Subcutaneous adipose tissue (tissue), 4 donors: ENCODE data around the gene GNPDA2. TPM values are rescaled to one million over a fixed set of nuclear protein-coding genes. Genes with fewer than 3 reads are reported as not detected.

Experiments
- total RNA-seq, 4 donors: library from RNA; depleted of rRNA; stranded (reverse); fragments of >200 nt; gene quantifications; one replicate each; pipeline ENCODE4 v1.1.0, GENCODE V29; 2016
- TF ChIP-seq, protein P1 (sequence below): fragments of 450-650 bp; IDR thresholded peaks from one replicate; pipeline ENCODE4 v1.5.1; 2016; ENCODE audit warnings: low read depth, mild to moderate bottlenecking, control low read depth, antibody characterized with exemption, moderate library complexity

GNPDA2 gene
- total RNA-seq = 10 to 100 TPM in 3 of 4 donors, 1 to 10 TPM in 1; 9.6 to 14.6 (median 12.8) TPM

DNA sequence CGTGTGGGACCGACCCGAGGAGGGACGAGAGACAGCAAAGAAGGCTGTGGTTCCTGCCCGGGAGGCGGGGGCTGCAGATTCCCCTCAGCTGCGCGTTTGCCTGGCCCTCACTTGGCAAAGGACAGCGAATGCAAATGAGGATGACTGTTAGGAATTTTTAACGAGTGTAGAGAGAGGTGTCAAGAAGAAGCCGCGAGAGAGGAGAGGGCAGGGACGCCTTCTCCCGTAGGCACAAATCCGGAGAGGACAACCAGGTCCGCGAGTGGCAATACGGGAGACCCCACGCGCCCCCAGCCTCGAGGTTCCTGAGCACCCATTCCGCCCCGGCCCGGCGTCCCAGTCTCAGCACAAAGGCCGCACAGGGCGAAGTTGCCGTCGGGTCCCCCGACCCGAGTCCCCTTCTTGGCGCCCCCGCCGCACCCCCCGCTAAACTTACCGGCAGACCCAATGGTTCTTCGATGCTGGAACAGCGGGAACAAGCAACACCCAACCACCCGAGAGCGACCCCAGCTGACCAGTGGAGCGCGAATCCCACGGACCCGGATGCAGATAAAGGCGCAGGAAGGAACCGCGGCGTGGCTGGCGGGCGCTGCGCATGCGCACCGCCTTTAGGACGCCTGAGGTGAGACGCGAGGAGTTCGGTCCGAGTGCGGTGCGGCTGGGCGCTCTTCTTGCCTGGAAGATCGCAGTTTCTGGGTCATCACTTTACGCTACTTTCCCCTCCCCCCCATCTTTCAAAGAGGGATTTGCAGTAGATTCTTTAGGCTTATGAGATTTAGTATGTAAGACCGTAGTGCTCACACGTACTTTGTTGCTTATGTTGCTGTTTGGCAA, at the start of gene GNPDA2:
Gene GNPDA2, minus strand, starts transcription at position 519 of the 834 bp plus-strand sequence. CDS start 4,349 bp downstream, outside the sequence.
- TF ChIP-seq, protein P1, sequence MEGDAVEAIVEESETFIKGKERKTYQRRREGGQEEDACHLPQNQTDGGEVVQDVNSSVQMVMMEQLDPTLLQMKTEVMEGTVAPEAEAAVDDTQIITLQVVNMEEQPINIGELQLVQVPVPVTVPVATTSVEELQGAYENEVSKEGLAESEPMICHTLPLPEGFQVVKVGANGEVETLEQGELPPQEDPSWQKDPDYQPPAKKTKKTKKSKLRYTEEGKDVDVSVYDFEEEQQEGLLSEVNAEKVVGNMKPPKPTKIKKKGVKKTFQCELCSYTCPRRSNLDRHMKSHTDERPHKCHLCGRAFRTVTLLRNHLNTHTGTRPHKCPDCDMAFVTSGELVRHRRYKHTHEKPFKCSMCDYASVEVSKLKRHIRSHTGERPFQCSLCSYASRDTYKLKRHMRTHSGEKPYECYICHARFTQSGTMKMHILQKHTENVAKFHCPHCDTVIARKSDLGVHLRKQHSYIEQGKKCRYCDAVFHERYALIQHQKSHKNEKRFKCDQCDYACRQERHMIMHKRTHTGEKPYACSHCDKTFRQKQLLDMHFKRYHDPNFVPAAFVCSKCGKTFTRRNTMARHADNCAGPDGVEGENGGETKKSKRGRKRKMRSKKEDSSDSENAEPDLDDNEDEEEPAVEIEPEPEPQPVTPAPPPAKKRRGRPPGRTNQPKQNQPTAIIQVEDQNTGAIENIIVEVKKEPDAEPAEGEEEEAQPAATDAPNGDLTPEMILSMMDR = no peak

DNA sequence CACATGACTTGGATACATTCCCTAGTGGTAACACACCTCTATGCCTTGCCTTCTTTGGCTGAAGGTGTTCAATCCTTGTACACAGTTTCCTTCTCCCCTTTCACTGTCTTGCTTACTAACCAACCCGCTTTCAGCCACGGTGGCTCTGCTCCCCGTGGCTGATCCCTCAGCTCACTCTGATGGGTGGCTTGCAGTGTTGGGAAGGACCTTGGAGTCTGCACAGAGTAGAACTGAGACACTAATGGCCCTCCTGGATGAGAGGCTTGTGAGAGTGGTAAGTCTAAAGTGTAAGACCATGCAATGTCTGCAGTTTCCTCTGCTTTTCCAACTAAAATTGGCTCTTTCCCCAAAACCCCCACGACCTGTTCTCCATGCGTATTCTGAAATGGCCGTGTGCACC, 46.0 kb upstream of the GNPDA2 start:
- TF ChIP-seq, protein P1 = no peak

DNA sequence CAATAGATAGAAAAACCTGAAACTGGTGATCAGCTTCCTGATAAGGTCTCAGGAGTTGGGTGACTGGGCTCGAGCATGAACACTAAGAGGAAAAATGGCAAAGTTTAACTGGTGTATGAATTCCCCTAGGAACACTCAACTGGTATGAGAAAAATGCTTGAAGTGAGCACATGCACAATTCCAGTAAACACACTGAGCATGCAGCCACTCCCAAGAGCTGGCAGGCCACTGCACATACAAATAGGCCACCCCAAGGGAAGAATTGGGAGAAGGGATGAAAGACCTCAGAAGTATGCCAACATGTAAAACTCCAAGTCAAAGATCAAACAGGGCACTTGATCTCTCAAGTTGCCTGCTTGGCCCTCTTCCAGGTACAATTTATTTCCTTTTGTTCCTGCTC, 45.4 kb upstream of the GNPDA2 start:
- TF ChIP-seq, protein P1 = no peak

DNA sequence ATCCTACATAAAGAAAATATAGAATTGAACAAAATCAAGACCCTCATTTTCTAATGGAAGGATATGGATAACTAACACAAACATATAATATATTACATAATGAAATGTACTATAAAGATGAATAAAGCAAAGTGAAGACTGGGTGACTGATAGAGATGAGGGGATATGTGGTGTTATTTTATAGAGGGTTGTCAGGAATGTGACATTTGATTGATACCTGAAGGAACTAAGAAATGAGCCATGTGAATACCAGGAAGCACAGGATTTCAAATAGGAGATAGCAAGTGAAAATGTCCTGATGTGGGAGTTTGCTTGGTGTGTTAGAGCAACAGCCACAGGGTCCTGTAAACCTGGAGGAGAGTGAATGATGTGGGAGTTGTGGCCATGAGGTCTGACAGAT, 40.1 kb upstream of the GNPDA2 start:
- TF ChIP-seq, protein P1 = no peak

DNA sequence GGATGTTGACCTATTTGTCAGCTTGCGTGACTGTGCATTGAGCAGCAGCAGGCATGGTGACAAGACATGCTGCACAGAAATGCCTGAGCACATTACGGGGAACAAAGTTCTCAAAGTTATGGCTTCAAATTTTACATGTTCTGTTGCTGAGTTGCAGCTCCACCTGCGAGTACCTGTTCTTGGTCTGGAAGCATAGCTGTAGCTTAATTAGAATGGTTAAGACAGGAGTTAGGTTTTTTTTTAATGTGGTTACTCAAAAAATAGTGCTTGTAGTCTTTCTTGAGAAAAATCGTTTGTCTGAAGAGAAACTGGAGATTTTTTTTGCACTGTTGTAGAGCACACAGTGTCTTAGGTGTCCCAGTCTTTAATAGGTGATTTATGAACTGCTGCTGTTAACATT, 38.8 kb upstream of the GNPDA2 start:
- TF ChIP-seq, protein P1 = no peak

DNA sequence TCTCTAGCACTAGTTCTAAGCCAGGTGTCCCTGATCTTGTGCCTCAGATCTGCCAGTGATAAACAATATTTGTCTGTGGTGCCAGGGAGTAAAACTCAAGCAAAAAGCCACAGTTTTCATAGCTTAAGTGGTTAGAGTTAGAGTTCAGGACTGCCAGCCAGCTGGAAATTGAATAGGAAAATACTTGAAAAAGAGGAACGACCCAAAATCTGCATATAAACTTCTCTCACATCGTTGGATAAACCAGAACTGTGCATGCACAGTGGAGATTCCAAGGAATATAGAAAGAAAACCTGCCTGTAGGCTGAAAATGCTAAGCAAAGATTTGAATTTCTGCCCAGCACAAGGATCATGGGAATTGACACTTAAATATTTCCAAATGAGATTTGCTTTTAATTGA, 35.0 kb upstream of the GNPDA2 start:
- TF ChIP-seq, protein P1 = no peak

DNA sequence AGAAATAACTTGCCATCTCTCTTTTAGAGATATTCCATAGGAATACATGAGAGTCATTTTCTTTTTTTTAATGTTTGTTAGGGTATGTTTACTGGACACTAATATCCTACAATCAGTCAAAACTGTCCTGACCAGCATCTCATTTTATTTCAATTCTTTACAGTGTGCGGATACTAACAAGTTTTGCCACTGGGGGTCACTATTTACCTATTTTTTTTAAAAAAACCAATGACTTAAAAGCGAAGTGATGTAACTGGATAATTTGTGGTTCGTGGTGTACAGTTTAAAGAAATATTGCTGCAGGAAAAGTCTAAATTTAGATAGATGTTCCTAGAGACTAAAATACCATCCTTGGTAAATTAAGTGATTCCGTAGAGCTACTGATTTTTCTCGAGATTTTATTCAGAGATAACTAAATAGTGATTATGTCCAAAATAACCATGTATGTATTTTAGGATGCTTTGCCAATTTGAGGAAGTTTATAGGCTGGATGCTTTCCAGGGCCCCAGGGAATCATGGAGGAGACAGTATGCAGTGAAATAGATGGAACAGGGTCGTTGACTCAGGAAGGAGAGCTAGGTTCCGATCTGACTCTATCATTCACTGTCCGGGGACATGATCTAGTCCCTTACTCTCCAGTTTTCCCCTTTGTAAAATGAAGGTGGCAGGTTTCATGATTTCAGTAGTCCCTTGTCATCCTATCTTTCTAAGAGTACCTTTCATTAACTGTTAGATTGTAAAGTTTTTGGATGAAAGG, 34.0 kb upstream of the GNPDA2 start:
- TF ChIP-seq, protein P1 = no peak
